IPS-11a (cell line): ENCODE data around the gene TMEM41B.
A peak's percentile ranks its signal among the peaks of the same experiment; 100 is the strongest.
"Not testable (repeated sequence)": the region's sequence is repeated elsewhere in the genome, so short reads cannot be mapped to it uniquely, and the experiment has no call there.

Experiments used
- H3K4me3 ChIP-seq: one replicate; pipeline ENCODE4 v1.5.1; 2013; ENCODE audit warnings: low read depth, low read length, control low read depth

TMEM41B gene

DNA sequence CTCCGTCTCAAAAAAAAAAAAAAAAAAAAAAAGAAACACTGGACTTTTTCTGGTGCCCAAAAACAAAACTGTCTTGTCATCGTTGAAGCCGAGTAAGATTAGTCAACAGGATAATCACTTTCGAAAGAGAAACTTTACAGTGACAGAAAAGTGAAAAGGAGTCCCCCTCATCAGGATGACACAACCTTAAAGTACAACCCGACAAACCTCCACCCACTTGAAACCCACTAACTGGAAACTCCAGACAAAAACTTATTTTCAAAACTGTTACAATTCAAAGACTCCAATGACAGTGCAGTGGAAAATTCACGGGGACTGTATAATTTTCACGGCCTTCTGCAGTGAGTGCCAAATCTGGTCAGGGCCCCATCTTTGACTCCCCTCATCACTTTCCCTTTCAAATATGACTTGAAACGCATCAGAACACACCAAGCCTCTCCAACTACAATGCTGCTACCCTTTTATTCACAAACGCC, 50.5 kb downstream of the TMEM41B start:
- H3K4me3 ChIP-seq: peak overlapping the region; percentile 47

DNA sequence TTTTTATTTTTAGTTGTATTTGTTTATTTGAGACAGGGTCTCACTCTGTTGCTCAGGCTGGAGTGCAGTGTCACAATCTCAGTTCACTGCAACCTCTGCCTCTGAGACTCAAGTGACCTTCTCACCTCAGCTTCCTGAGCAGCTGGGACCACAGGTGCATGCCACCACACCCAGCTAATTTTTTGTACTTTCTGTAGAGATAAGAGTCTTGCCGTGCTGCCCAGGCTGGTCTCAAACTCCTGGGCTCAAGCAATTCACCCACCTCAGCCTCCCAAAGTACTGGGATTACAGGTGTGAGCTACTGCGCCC, 53.6 kb downstream of the TMEM41B start:
- not testable (repeated sequence) for H3K4me3 ChIP-seq

DNA sequence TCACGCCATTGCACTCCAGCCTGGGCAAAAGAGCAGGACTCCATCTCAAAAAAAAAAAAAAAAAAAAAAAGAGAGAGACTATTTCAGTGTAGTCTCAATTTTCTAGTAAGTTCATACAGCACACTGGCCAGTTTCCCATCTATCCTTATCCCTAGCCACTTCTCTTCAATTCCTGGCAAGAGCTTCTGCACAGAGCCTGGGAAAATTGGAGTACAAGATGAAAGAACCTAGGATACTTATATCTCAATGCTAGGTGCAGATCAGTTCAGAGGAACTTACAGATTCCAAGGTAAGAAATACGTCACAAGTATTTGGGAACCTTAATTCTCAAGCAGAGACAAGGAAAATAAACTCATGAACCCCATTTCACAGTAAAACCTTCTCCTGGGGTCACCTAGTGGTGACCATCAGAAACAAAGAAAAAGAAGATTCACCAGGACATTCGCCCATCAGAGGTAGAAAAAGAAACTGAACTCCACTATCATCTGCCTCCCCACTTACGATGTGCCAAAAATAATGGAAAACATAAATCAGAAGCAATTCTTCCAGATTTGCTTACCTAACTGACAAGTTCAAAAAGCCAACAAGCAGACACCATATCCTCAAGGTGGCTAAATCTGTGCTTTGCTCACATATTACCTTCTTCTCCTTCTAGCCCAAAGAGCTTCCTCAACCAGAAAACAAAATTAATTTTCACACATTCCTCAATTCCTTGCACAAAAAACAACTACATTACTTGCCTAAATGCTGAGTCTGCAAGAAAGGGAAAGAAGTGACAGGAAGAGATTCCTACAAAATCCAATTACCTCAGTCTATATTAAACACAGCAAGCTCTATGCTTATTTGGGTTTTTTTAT, 54.2 kb downstream of the TMEM41B start:
- no peak overlapping the region for H3K4me3 ChIP-seq

- not testable (repeated sequence) for H3K4me3 ChIP-seq
These were observed 56.1 kb downstream of the TMEM41B start for GRCh38 chr11:9258279-9258678.

DNA sequence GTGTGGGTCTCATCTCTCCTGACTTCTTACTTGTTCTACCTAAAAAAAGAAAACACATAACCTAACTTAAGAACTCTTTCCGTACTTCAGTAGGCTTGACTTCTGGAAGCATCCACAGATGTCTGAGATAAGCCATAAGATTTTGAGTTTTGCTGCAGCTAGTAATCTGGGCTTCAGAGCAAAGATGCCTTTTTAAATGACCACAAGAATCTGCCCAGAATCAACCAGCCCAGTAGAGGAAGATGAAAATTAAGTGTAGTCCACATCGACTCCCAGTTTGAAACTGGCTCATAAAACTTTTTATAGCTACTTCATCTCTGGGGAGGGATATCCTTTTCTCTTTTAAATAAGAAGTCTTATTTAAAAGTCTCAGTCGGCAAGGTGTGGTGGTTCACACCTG, 60.0 kb downstream of the TMEM41B start:
- no peak overlapping the region for H3K4me3 ChIP-seq

DNA sequence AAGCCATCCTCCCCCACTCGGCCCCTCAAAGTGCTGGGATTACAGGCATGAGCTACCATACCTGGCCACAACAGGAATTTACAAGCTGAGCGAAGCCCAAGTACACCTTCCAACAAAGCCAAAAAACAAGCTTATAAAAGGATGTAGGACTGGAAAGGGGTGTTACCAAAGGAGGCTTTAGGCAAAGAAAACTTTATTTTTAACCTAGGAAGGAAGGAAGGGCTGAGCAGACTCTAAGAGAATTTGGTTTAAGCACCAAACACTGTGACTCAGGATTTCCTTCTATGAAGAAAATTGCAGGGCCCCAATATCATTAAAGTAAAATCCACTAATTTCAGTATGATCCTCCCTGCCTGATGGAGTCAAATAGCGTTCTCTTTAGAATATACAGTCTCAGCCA, 61.3 kb downstream of the TMEM41B start:
- H3K4me3 ChIP-seq: no peak overlapping the region

- no peak overlapping the region for H3K4me3 ChIP-seq
These were observed 63.1 kb downstream of the TMEM41B start for GRCh38 chr11:9251311-9251710.

DNA sequence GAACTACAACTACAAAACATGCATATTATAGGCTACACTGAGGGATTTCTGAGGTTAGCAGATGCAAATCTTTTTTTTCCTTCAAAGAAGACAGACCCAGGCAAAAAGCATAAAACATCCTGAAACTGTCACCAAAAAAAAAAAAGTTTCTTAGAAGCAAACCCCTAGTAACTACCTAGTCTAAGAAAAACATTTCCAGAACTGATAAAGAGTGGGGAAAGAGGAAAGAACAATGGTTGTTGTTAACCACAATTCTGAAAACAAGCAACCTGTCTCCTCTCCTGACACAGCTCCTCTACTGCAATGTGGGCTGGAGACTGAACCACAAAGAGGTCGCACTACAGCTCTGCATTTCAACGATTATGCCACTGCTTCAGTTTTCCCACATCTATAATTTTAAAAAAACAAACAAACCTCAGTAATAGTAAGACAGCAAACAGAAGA, 64.2 kb downstream of the TMEM41B start:
- no peak overlapping the region for H3K4me3 ChIP-seq

DNA sequence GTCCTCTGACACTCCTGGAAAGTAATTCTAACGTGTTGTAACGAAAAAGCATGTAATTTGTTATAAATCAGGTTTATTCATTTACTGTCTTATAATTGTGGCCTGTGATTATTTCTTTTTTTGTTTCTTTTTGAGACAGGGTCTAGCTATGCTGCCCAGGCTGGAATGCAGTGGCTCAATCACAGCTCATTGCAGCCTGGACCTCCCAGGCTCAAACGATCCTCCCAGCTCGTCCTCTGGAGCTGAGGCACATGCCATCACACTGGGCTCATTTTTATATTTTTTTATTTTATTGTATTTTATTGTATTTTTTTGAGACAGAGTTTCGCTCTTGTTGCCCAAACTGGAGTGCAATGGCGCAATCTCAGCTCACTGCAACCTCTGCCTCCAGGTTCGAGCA, 65.1 kb downstream of the TMEM41B start:
- no peak overlapping the region for H3K4me3 ChIP-seq

DNA sequence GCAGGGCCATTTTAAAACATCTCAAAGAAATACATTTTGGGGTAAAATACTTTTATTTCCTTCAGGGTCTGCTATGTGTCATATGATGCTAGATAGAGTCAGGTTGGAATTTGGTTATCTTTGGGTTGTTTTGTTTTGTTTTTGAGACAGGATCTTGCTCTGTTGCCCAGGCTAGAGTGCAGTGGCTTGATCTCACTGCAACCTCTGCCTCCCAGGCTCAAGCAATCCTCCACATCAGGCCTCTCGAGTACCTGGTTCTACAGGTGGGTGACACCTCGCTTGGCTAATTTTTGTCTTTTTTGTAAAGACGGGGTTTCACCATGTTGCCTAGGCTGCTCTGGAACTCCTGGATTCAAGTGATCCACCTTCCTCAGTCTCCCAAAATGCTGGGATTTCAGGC, 66.5 kb downstream of the TMEM41B start:
- no peak overlapping the region for H3K4me3 ChIP-seq

- H3K4me3 ChIP-seq: not testable (repeated sequence)
These were observed 78.2 kb downstream of the TMEM41B start for GRCh38 chr11:9236242-9236641.

DNA sequence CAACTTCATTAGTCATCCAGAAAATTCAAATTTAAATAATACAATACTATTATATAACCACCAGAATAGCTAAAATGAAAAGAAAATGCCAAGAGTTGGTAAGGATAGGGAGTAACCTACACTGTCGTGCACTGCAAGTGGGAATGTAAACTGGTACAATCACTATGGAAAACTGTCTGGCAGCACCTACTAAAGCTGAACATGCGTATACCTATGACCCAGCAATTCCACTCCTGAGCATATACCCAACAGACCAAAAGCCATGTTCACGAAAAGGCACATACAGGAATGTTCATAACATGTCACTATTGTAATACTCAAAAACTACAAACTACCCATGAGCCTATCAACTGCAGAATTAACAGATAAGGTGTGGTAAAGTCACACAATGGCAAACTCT, 81.9 kb downstream of the TMEM41B start:
- H3K4me3 ChIP-seq: no peak overlapping the region

DNA sequence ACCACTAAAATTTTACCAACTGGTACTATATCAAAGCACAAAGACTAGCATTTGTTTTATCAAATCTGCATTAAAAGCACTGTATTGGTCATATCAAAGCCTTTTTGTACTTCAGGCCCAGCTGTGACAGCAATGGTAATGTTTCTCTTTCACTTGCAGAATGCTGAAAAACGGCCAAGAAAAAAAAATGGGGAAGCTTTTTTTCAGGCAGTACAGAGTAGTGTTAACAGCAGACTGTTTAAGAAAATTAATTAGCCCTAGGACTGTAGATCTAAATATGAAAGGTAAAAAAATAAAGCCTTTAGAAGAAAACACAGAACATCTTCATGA, 82.6 kb downstream of the TMEM41B start:
- H3K4me3 ChIP-seq: no peak overlapping the region
